Retina (tissue), 1 donor: ENCODE measurements around the gene PPP1R37.

ENCODE experiments used
- DNase-seq: peaks from one replicate; pipeline ENCODE4 v3.0.0-alpha.2; 2016

PPP1R37 gene

GRCh38 chr19:45156751-45157150 lies 63.8 kb downstream of the PPP1R37 start:
- DNase-seq: no peak

DNA sequence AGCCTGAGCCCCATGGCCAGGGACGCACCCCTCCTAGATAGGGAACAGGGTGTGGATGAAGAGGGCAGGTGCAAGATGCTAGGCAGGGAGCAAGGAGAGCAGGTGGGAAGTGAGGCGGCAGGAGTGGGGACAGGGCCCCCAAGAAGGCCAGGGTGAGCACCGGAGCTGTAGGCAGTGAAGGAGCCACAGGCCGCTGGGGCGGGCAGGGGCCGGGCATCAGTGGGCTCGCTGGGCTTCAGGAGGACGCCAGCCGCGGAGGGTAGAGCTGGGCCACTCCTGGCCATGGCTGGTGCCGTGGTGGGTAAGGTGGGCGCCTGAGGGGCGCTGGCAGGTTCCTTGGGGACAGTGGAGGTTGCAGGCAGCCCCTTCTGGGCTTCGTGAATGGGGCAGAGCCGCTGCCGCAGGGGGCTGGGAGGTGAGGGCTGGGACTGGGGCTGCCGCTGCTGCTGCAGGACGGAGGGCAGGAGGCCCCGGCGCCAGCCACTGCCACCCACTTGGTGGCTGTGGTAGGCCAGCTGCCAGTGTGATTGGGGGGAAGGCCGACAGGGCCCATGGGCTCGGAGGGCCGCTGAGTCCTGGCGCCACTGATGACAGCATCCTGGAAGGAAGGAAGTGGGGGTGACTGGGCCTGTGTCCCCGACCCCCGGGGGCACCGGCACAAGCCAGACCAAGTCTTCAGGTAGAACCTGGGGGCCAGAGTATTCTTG lies 65.7 kb downstream of the PPP1R37 start:
- DNase-seq: no peak

DNA sequence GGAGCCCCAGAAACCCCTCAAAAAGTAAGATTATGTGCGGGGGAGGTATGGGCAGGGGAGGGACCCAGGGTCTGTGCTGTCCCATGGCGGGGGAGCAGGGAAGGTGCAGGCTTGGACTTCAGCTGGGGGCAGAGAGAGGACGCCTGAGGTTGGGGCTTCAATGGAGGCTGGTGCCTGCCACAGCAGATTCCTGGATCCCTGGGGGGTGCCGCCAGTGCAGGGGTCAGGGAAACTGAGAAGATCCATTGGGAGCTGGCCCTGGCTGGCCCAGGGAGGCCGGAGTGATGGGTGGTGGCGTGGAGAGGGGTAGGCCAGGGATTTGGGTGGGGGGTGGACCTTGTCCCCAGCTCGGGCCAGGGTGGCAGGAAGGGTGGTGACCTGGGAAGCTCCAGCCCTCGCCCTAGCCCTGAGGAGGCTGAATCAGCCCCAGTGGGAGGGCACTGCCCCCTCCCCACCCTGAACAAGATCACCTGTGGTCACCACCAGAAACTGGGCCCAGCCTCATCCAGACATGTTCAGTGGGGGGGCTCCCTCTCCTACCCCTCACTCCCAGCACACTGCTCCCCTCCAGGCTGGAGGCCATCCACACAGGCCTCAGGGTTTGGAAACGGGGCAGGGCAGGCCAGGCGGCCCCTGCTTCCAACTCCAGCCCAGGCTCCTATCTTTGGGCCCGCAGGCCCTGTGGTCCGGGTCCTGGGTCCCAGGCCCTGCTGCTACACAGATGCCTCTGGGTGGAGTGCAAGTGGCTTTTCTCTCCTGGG lies 66.4 kb downstream of the PPP1R37 start:
- no peak for DNase-seq

DNA sequence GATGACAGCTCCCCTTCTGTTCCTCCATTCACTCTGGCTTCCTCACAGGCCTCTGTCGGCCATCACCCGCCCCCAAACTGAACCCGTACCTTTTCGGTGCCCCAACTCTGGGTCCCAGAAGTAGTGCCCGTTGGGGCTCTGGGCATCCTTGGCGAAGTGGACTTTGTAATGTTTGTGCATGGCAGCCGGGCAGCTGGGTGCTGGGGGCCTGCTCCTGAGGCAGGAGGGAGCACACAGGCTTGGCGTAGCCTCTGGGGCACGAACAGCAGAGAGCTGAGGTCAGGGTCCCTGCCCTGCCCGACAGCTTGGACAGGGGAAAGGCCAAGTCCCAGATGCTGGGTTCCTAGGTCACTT lies 67.0 kb downstream of the PPP1R37 start:
- no peak for DNase-seq

GRCh38 chr19:45160870-45161737 lies 68.1 kb downstream of the PPP1R37 start, which contains the start of gene NKPD1:
NKPD1 (minus strand) TSS chr19:45160982; CDS start chr19:45160150, 832 bp downstream.
- DNase-seq: no peak

DNA sequence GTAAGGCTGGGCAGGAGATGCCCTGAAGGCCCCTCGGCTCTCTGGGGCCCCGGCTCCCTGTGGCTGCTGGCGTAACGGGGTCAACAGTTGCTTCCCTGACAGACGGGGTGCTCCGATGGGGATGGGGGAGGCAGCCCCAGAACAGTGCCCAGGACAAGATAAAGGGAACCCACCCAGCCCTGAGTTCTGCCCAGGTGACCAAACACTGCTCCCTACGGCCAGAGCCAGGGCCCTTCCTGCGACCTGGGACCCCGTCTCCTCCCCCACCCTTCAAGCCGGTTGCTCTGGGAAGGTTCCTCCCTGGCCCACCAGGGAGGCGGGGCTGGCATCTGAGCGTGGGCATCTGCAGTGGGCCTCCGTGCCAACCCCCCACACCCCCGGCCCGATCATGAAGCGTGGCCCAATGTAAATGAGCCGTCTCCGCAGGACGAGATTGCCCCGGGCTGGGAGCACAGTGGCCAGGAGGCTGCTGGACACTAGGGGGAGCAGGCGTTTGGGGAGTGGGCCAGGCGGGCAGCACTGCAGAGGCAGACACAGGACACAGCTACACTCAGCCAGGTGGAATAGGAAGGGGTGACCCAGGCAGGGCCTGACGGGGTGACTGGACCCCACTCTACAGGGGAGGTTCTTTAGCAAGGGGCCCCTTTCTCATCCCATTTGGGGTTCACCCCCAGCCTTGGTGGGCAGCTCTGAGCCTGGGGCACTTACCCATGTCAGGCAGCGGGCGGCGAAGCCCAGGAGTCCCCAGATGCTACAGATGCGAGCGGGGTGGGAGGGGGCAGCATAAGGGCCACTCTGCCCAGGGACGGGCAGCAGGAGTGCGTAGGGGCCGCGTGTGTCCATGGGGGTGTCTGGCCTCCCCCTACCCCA lies 69.0 kb downstream of the PPP1R37 start:
- peak; percentile 63 for DNase-seq

DNA sequence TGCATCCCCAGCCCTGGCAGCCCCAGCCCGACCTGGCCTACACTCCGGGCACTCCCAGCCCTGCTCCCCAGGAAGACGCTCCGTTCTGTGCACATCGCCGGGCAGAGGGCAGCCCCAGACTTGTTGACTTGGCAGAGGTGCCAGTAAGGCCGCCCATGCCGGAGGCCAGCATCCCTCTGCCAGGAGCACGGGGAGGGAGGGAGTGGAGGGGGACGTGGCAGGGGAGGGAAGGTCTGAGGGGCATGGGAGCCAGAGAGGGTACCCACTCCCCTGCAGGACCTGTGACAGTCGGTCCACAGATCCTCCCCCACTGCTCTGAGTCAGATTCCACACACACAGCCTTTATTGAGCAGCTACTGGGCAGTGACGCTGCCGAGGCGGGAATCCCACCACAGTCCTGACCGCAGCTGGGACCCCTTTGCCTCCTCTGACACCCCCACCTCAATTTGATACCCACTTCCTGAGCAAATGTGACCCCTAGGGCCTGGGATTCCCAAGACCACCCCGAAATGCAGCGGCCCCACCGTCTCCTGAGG lies 69.7 kb downstream of the PPP1R37 start:
- no peak for DNase-seq

DNA sequence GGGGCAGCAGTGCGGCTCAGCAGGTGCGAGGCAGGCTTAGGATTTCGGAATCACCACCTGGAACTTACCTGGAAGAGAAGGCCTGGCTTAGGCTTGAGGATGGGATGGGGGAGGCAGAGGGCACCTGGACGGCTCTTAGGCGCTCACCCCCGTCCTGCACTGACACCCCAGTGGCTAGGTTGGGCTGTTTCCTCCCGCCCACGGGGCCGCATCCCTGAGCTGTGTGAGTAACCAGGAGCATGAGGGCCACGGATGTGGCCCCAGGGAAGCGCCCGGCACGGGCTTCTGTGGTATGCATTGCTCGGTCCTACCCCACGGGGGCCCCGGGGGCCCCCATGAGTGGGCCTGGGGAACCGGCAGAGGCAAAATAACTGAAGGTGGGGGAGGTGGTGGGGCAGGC lies 70.2 kb downstream of the PPP1R37 start:
- DNase-seq: no peak

GRCh38 chr19:45163751-45164460 lies 70.9 kb downstream of the PPP1R37 start:
- DNase-seq: no peak

DNA sequence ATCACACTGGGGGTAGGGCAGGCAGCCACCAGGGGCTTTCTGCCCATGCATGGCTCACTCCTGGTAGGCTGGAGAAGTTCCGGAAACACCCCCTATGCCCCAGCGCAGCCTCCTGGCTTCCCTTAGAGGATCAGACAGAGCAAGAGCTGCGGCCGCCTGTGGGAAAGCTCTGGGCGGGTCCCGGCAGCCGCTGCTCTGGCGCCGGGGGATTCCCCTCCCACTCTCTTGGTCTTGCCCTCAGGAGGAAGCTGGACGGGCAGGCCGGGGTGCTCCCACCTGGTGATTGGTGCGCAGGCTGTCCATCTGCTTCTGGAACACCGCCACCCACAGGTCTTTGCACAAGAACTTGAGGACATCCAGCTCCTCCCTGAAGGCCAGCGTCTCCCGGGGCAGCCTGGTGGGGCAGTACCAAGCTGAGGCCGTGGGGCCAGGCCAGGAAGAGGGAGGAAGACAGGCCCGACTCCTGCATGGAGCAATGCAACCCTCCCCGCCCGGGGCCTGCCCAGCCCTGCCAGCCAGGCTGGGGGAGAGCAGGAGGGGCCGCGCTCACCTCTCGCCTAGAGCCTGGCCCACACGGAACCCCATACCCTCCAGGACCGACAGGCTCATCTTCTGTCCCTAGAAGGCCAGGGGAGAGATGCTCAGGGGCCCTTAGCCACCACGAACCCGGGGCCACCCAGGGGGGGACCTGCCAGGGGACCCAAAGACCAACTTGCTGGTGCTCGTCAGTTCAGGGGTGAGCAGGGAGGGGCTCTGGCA lies 71.8 kb downstream of the PPP1R37 start:
- no peak for DNase-seq

GRCh38 chr19:45166723-45167252 lies 73.8 kb downstream of the PPP1R37 start:
- peak; percentile 63 for DNase-seq

DNA sequence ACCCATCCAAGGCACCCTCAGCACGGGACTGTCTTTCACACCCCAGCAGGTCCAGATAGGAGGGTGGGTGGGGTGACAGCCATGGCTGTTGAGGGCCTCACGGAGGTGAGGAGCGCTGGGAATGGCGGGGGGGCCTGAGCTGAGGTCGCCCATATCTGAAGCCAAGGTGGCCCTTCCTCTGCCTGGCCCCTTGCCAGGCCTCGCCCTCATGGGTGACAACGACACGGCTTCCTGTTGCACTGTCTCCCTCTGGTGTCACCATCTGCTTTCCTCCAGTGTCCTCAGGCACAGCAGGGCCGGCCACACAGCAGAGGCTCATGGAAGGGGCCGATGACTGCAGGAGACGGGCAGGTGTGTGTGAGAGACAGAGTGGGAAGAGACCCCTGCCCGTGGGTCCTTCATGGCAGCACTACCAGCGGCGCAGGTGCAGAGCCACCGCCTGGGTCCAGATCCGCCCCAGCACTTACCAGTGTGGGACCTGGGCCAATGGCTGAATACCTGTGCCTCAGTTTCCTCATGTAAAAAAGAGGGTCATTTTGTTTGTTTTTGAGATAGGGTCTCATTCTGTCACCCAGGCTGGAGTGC lies 75.9 kb downstream of the PPP1R37 start:
- no peak for DNase-seq

DNA sequence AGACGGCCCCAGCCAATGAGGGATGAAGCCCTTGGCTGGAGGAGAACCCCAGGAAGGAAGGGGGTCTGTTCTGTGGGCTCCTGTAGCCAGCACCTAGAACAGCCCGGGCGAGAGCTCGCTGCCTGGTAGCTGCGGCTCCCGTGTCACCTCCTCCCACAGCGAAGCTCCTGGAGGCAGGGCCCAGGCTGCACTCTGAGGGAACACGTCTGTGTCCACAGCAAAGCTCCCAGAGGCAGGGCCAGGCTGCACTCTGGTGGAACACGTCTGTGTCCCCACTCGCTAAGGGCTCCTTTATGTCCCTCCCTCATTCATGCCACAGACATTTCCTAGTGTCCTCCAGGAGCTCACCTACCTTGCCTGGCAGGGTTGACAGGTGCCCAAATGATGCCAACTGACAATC lies 76.6 kb downstream of the PPP1R37 start:
- DNase-seq: no peak

DNA sequence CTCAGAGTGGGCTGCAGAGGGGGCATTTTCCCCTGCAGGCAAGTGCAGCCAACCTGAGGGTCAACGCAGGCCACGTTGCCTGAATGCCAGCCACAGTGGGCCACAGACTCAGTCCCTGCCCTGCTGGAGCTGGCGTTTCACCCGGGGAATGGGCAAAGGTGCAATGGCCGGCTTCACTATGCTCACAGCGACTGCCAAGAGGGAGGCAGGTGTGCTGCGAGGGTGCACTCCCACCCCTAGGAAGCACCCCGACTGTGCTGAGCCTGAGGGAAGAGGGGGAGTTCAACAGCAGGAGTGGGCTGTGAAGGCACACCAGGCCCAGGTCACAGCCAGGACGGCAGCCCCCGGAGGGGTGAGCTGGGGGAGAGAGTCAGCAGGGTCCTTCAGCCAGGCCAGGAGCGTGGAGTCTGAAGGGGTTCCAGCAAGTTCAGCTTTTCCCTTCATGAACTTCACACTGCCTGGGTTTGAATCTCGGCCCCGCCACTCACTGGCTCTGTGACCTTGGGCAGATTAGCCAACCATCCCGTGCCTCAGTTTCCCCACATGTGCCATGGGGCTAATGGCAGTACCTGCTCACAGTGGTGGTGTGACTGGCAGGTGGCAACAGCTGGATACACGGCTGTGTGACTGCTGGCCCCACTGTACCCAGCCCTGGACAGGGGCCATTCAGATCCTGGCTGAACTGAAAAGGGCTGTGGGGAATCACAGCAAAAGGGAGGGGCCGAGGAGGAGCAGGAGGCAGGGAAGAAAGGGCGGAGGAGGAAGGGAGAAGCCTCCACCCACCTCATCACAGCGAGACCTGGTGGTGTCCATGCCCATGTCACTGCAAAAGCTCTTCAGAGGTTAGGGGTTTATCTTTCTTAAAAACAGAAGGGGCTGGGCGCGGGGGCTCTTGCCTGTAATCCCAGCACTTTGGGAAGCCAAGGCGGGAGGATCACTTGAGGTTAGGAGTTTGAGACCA lies 77.4 kb downstream of the PPP1R37 start:
- DNase-seq: no peak

DNA sequence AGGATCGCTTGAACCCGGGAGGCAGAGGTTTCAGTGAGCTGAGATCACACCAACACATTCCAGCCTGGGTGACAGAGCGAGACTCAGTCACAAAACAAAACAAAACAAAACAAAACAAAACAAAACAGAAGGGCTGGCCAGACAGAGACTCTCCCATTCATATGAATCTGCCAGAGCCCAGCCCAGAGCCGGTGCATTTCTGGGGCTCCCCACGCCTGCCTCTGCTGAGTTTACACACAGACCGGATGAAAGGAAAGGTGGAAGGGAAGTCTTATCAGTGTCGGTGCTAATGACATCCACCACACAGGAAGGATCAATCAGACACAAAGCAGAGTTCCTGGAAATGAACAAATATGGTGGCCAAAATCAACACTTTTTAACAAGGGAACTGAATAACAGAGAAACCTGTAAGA lies 78.2 kb downstream of the PPP1R37 start:
- no peak for DNase-seq

- DNase-seq: no peak
Observed at GRCh38 chr19:45172173-45172572, 79.2 kb downstream of the PPP1R37 start.

GRCh38 chr19:45172611-45173208 lies 79.7 kb downstream of the PPP1R37 start:
- no peak for DNase-seq

- no peak for DNase-seq
Observed at GRCh38 chr19:45173816-45174215, 80.8 kb downstream of the PPP1R37 start.
